HG02678 (cell line): ENCODE measurements around the gene GALNS.
"Not testable (repeated sequence)": the region's sequence is repeated elsewhere in the genome, so short reads cannot be mapped to it uniquely, and the experiment has no call there.

Experiments used
- ATAC-seq: cut with Tn5 transposase; IDR thresholded peaks from one replicate; pipeline ENCODE4 v1.9.1; 2021; ENCODE audit warnings: mild to moderate bottlenecking, moderate library complexity; ENCODE audit not compliant: unreplicated experiment

The GALNS gene

DNA sequence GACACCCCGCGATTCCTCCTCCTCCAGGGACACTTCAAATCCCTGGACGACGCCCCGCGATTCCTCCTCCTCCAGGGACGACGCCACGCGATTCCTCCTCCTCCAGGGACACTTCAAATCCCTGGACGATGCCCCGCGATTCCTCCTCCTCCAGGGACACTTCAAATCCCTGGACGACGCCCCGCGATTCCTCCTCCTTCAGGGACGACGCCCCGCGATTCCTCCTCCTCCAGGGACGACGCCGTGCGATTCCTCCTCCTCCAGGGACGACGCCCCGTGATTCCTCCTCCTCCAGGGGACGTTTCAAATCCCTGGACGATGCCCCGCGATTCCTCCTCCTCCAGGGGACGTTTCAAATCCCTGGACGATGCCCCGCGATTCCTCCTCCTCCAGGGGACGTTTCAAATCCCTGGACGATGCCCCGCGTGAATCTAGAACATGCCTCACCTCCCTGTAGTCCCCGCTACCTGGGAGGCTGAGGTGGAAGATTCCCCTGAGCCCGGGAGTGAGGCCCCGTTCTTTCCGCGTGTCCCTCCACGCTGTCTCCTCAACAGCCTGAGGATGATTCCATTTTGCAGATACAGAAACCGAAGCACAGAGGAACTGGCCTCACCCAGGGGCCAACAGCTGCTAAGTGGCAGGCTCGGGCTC, 33.1 kb upstream of the GALNS start:
- not testable (repeated sequence) for ATAC-seq

DNA sequence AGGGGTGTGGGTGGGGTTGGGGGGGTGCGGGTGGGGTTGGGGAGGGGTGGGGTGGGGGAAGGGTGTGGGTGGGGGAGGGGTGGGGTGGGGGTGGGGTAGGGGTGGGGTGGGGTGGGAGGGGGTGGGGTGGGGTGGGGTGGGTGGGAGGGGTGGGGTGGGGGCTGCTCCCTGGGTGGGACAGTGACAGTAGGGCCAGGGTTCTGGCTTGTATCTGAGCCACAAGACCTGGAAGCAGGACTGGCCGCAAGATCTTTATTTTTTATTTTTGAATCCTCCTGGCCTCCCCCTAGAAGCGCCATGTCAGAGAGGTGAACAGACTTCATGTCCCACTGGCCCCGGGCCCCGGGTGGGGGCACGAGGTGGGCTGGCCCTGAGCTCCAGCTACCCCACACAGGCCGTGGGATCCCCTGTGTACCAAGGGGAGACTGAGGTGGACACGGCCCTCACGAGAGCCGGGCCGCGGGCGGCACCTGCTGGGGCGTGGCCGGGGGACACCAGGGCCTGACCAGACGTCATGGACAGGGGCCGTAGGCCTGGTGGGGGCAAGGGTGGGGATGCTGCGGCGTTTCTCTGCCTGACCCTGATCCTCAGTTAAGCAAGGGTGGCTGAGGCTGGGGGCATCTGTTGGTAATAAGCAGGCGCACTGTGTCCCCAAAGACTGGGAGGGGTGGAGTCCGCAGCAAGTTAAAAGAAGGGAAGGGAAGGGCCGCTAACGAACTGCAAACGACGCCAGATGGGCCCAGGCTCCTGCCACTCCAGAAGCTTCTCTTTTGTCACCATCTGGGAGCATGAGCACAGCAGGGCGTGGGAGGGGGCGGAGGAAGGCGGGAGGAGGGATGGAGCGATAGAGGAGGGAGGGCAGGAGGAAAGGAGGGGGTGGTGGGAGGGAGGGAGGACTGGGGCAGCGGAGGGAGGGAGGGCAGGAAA, 32.0 kb upstream of the GALNS start:
- ATAC-seq, result no peak

DNA sequence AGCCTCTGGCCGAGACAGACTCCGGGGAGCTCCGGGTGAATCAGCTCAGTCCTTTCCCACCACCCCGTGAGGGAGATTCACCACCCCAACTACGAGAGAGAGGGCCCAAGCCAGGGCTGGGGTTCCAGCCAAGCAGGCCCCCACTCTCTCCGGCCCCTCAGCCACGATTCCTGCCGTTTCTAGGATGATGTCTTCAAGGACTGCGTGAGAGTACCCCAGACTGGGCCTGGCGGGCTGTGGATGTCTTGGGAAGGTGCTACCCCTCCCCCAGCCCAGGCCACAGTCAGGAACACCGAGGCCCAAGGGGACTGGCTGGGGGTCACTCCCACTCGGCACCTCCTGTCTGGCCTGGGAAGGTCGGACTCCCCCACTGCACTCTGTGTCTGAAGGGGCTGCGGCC, 31.3 kb upstream of the GALNS start:
- ATAC-seq, result no peak

DNA sequence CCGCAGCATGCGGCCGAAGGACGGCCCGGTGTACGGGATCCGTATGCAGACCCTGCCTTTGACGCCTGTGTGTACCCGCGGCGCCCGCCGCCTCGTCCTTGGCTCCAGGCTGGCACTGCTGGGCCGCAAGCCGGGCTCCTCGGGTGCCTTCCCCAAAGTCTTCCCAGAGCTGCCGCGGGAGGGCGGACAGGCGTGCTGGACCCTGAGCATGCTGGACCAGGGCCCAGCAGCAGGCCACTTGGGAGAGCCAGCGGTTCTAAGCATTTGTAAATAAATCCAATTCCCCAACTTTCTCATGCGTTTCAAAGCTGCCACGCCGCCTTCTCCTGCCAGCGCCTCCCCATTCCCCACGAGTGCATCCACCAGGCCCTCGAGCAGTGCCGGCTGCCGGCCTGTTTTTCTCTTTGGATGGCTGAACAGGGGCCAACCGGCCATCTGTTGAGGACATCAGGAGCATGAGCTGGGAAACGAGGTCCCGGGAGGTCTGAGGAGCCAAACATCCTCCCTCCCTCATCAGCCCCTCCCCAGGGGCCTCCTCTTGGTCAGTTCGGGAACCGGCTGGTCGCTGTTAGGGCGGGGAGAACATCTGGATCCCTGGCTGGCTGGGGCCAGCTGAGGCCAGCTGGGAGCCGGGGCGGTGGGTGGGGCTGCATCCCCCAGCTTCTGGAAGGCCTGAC, 30.2 kb upstream of the GALNS start:
- no peak for ATAC-seq

DNA sequence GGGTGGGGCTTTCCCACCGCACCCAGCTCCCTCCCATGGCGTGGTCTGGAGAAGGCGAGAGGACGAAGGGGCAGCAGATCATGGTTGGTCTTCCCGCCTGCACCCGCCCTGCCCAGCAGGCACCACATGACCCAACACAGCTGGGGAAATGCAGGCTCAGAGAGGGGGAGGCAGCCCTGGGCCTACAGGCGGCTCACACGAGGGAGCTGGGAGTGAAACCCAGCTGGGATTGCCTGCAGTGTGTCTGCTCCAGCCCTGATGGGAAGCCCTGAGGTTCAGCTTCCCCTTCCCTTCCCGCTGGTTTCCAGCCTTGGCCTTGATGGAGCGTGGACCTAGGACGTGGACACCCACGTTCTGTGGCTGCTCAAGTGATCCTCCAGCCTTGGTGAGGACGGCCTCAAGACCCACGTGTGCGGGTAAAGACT, 29.7 kb upstream of the GALNS start:
- ATAC-seq, result no peak

DNA sequence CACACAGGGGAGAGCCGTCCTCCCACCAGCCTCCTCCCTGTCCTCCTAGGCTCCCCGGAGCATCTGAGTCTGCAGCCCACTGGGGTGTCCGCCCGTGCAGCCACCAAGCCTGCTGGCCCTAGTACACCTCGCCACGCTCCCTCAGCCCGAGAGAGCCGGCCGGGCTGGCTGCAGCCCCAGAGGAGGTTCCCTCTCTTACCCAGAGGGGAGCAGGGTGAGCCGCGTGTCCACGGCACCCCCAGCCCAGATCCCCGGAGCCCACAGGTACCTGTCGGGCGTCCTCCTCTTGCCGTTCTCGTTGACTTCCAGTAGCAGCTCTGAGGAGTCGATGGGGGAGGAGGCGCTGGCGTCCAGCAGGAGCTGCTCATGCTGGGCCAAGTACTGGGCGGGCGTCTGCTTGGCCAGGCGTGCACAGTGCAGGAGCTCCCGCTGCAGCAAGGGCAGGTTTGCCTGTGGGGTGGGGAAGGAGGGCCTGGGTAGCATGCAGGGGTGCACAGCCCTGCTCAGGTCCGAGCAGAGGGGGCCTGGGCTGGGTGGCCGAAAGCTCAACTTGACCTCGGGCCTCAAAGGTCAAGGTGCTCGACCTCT, 29.0 kb upstream of the GALNS start:
- no peak for ATAC-seq

DNA sequence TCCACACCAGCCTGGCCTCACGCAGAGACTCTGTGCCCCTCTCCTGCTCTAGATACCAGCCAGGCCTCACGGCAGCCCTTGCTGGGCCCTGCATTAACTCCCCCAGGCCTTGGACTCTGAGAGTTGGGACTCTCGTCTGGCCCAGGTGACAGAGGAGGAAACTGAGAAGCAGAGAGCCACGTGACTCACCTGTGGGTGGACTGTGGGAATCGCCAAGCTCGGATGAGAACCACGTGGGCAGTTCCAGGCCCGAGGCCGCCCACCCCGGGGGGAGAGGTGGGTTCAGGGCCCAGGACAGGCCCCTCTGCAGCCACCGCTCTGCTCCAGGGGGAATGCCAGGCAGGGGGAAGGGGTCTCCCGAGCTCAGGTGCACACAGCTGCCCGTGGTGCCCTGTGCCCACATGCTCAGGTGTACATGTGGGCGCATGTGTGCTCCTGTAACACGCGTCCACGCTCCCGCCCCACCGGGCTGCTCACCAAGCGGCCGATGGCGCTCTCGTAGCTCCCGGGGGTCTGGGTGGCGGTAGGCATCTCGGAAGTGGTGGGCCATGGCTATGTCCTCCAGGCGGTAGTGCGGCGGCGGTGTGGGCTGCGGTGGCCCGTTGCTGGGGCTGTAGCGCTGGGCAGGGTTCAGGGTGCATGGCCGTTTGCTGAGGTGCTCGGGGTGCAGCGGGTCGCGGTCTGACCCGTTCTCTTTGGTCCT, 28.0 kb upstream of the GALNS start:
- ATAC-seq, result no peak

DNA sequence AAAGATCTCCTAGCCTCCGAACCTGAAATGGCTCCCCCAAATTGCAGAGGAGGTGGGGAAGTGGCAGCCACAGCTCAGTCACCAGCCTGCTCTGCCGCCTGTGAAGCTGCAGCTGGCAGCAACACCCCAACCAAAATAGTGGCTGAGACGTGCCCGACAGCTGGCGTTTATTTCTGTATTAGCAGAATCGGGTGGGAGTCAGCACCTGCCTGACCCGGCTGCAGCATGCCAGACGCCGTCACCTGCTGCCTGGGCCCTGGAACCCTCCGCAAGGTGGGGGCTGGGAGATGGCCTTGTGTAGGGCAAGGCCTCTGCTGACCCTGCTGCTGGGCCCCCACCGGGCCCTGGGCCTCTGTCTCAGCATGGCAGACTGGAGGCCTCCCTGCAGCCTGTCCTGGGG, 27.2 kb upstream of the GALNS start:
- ATAC-seq, result no peak

DNA sequence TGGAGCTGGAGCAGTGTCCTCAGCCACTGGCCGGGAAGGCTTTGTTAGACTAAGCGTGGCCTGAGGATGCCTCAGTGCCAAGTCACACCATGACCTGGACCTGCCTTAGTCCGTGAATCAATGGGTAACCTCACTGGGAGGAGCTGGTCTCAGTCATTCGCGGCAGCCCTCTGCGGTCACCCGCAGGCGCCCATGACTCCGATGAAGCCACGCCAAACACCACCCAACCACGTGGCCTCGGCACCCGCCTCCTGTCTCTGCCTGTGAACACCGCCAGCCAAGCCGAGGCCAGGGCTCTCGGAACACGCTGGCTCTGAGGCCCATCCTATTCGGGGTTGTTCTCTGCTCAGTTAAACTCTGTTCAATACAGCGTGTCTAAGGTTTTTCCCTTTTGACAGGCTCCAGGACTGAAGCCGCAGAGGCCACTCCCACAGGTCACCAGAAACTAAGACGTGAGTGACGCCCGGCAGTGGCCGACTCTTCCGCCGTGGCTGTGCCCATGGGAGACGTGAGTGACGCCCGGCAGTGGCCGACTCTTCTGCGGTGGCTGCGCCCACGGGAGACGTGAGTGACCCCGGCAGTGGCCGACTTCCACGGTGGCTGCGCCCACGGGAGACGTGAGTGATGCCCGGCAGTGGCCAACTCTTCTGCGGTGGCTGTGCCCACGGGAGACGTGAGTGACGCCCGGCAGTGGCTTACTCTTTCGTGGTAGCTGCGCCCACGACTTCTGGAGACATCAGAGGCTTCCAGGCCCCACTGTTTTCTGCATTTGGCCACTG, 26.6 kb upstream of the GALNS start:
- no peak for ATAC-seq

DNA sequence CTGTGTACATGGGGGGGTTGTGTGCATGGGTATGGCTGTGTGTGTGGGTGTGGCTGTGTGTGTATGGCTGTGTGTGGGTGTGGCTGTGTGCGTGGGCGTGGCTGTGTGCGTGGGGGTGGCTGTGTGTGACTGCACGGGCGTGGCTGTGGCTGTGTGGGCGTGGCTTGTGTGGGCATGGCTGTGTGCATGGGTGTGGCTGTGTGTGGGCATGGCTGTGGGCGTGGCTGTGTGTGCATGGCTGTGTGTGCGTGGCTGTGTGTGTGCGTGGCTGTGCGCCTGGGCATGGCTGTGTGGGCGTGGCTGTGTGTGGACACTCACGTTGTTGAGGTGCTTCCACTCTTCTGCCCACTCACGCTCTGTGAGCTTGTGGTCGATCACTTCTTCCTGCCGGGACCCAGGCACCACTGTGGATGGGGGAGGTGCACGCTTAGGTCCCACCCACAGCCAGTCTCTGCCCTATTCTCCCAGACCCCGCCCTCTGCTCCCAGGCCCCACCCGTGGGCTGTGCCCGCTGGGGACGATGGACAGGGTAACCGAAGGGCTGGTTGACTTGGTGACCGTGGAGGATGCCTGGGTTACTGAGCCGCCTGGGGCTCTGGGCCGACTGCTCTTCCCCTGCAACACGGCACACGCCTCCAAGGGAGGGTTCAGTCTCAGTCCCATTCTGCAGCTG, 25.7 kb upstream of the GALNS start:
- no peak for ATAC-seq

DNA sequence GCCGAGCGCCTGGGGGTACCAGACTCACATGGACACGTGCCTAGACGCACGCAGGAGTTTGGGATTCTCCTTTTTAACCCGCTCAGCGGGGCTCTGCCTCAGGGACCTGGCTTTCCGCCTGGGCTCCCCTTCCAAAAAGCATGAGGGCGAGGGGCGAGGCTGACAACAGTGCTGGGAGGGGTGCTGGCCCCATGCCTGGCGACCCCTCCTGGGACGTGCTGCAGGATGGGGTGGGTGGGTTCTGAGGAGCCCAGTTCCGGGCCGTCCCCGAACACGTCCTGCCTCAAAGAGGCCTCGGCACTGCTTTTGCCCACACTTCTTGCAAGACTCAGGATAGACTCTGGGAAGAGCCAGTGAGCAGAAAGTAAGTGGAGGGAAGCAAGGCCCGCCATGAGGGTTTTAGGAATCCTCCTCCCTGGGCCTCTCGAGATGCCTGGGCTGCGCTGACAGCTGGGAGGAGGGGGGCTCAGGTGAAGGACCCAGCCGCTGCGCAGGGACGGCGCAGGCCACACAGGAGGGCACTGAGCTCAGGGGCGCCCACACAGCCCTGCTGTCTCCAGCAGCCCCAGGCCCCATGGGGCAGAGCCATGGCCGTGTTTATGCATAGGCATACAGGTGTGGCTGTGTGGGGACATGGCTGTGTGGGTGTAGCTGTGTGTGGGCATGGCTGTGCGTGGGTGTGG, 25.1 kb upstream of the GALNS start:
- no peak for ATAC-seq

DNA sequence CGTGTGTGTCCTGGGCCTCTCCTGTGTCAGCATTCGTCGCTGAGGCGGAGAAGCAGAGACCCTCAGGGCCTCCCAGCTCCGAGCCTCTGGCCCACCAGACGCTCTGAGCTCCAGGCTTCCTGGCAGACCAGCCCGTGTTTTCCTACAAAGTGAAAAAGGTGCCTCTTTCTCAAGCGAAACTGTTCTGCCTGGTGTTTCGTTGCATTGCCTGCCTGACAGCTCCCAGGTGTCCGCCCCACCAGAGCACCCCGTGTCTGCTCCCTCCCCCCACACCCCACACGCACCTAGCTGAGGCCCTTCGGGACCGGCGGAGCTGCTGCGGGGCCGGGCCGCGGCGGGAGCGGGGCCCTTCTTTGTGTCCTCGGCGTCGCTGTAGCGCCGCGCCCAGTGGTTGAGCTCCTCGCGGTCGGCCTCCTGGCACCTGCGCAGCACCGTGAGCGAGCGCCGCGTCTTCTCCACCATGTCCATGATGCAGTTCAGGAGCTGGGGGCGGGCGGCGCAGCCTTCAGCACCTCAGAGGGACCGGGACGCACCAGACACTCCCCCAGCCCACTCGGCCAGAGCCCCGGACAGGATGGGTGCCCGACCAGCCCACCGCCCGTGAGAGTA, 24.4 kb upstream of the GALNS start:
- ATAC-seq, result no peak

DNA sequence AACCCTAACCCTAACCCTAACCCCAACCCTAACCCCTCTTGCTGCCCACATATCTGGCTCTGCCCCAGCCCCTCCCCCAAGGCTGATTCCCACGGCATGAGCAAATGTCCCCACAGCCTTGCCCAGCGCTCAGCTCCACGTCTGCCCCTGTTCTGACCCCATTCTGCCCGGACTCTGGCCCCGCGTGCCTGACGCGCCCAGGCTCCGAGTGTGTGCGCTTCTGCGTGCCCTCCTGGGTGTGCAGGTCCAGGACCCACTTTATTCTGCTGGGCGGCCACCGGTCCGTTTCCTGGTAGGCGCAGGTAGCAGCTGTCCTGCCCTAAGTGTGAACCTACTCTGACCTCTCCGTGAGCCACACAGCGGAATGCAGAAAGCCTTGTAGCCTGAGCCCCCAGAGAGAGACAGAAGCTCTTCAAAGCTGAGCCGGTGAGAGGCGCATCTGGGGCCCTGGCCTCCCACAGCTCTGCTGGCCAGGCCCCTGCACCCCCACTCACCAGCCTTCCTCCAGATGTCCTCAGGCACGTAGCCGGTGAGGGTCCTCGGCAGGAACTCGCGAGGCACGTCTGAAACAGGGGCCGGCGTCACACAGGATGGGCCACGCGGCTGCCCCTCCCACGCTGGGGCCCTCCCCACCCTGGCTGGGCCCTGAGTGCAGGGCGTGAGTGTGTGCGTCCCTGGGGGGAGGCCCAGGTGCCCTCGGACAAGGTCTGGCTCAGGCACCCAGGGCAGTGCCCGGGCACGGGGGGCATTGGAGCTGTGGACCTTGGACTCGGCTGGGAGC, 23.7 kb upstream of the GALNS start:
- ATAC-seq, result no peak

DNA sequence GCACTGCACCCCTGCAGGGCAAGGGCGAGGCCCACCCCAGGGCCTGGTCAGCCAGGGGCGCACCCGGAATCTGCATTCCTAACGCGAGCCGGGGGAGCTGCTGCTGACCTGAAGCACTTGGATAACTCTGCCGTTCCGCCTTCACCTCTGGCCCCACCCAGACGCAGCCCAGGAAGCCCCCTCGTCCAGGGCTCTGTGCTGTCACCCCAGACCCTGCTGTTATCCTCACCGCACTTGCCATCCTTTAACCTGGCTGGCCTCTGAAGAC, 23.0 kb upstream of the GALNS start:
- no peak for ATAC-seq

DNA sequence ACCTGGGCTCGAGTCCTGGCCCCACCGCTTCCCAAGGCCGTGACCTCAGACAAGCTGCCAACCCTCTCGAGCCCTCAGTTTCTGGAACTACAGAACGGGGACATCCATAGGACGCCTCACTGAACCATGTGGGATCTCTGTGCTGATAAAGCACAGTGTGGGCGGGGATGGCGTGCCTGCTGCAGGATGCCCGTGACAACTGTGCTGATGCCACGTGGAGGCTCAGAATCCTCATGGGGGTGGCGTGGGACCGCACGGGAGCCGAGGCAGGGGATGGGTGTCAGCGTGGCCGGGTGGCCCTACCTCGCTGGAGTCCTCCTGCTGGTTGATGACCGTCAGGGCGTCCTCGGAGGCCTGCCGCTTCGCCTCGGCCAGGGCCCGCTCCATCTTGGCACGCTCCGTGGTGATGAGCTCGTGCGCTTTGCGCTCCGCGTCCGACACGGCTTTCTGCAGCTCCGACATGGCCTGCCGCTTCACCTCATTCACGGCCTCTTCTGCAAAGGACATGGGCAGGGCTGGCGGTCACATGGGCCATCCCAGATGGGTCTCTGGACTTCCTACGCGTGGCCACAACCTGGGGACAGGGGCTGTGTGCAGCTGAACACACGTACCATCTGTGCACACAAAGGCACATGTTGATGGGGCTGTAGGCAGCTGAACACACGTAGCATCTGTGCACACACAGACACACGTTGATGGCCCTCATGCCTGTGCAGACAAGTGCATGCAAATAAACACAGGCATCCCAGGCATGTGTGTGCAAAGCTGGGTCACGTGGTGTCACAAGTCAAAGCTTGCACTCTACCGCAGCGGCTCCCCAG, 22.4 kb upstream of the GALNS start:
- ATAC-seq, result no peak

DNA sequence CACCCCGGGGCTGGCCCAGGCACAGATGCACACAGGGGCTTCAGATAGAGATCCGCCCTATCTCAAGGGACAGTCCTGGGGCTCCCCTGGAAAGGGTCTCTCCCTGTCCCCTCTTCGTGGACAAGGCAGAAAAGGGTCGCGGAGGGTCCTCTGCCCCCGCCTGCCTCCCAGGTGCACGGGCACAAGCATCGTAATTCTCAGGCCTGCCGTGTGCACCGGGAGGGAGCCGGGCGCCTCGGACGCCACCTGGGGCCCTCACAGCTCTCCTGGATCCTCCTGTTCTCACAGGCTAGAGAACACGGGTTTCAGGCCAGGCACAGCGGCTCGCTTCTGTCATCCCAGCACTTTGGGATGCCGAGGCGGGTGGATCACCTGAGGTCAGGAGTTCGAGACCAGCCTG, 21.6 kb upstream of the GALNS start:
- no peak for ATAC-seq
